HG02840 (cell line): ENCODE results near the gene SCAND1.
A peak's percentile ranks its signal among the peaks of the same experiment; 100 is the strongest.
"Not testable (repeated sequence)": the region's sequence is repeated elsewhere in the genome, so short reads cannot be mapped to it uniquely, and the experiment has no call there.

ENCODE experiments used
- ATAC-seq: cut with Tn5 transposase; IDR thresholded peaks from one replicate; pipeline ENCODE4 v1.9.1; 2021; ENCODE audit warnings: mild to moderate bottlenecking, moderate library complexity, moderate number of reproducible peaks; ENCODE audit not compliant: unreplicated experiment, low FRiP score

The SCAND1 gene

GRCh38 chr20:35963878-35964277 lies 9.6 kb upstream of the SCAND1 start:
- no peak for ATAC-seq

DNA sequence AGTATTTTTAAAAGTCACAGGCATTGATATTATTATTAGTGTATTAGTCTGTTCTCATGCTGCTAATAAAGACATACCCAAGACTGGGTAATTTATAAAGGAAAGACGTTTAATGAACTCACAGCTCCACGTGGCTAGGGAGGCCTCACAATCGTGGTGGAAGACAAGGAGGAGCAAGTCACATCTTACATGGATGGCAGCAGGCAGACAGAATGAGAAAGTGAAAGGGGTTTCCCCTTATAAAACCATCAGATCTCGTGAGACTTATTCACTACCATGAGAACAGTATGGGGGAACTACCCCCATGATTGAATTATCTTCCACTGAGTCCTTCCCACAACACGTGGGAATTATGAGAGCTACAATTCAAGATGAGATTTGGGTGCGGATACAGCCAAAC lies 5.0 kb upstream of the SCAND1 start:
- not testable (repeated sequence) for ATAC-seq

DNA sequence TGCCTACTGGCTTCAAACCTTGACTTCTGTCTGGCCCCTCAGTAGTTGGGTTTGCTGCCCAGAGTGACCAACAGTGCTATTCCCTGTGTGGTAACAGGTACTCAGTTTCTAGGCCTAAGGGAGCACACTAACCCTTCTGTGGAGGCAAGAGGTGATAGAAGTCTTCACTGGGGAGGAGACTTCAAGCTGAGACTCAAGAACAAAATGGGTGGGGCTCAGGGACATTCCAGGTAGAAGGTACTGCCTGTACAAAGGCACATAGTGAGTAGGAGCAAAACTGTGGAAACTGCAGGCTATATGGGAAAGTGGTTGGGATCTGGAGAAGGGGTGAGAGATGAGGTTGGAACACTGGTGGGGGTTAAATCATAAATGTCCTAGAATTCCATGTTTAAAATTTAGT lies 2.3 kb upstream of the SCAND1 start:
- no peak for ATAC-seq

GRCh38 chr20:35954907-35955251 lies 577 bp upstream of the SCAND1 start:
- no peak for ATAC-seq

DNA sequence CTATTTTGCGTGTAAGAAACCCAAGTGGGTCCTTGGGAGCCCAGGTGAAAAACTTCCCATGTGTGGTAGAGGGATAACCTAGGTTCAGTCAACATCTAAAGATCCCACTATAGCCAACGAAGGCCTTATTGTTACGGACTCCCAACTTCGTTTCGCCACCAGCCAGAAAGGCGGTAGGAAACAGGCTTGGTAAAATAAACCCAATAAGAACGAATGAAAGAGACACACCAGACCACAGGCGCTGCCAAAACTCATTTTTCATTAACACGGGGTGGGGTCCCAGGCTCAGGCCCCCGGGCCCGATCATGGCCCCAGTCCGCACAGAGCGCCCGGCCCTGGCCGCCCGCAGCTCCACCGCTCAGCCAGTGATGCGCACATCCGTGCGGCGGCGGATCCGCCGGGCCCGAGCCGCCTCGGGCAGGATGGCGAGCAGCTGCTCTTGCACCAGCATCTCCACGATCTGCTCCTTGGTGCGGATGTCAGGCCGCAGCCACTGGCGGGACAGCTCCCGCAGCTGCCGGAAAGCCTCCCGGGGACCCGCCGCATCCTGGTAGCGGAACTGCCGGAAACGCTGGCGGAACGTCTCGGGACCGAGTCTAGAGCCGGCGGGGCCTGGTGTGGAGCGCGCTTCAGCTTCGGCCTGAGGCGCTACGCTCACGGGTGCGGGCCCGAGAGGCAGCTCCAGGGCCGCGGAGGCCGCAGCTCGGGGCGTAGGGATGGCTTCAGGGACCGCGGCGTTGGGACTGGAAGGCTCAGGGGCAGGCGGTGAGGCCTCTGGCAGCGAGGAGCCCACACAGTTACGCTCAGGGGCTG lies 709 bp downstream of the SCAND1 start:
- ATAC-seq: peak; percentile 30

DNA sequence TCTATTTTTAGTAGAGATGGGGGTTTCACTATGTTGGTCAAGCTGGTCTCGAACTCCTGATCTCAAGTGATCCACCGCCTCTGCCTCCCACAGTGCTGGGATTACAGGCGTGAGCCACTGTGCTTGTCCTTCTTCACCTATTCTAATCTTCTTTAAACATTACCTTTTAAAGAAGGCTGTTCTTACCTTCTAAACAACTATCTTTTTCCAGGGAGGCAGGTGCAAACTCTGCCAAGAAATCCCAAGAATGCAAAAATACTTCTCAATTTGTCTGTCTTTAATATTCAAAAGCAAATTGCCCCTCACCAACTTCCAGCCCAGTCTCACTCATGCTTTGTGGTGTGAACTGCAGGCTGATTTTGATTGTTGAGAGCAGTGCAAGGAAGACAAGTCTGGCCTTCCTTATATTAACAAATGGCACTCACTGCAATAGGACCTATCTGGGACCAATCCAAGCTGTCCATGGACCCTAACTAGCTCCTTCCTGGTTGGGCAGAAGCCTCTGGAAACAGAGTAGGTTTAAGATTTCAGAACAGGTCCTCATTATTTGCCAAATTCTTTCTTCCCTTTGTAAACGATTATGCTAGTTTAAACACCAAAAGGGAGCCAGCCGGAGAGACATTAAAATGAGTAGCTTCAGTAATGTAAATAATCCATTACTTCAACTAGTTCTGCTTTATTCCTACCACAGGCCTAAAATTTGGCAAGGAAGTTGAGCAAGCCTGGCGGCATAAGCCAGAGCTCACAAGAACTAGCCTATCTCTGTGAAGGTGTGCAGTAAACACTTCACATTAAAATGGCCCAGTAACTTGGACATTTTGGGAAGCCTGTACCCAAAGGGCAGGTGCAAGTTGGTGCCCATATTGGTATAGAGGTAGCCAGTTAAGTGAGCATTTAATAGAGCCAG lies 1.6 kb downstream of the SCAND1 start:
- ATAC-seq: no peak

DNA sequence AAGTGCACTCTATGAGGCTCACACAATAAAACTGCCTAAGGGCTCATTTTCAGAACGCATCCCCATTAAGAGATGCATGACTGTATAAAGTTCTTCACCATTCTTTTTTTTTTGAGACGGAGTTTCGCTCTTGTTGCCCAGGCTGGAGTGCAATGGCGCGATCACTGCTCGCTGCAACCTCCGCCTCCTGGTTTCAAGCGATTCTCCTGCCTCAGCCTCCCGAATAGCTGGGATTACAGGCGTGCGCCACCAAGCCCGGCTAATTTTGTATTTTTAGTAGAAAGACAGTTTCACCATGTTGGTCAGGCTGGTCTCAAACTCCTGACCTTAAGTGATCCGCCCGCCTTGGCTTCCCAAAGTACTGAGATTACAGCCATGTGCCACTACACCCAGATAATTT lies 2.2 kb downstream of the SCAND1 start:
- not testable (repeated sequence) for ATAC-seq

DNA sequence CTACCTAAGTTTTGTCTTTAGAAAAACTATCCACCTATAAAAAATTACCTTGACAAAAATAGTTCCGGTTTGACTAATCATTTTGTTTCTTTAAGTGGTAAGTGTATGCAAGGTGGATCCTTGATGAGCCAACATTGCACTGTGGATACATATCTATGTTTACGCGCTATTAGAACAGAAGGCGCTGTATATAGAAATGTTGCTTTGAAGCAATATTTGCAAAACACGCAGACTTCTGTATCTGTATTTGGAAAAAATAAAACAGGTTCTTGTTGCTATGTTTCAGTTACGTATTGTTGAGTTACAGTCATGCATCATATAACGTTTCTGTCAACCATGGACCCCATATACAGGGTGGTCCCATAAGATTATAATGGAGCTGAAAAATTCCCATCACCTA lies 4.2 kb downstream of the SCAND1 start:
- ATAC-seq: no peak

- no peak for ATAC-seq
These were observed 6.4 kb downstream of the SCAND1 start for GRCh38 chr20:35947907-35948306.

GRCh38 chr20:35947489-35947888 lies 6.8 kb downstream of the SCAND1 start:
- no peak for ATAC-seq

GRCh38 chr20:35942243-35942642 lies 12.1 kb downstream of the SCAND1 start:
- ATAC-seq: no peak

- ATAC-seq: no peak
These were observed 12.7 kb downstream of the SCAND1 start for GRCh38 chr20:35941620-35942019.

GRCh38 chr20:35939264-35939663 lies 15.0 kb downstream of the SCAND1 start:
- ATAC-seq: no peak

GRCh38 chr20:35934050-35934449 lies 20.3 kb downstream of the SCAND1 start:
- no peak for ATAC-seq

DNA sequence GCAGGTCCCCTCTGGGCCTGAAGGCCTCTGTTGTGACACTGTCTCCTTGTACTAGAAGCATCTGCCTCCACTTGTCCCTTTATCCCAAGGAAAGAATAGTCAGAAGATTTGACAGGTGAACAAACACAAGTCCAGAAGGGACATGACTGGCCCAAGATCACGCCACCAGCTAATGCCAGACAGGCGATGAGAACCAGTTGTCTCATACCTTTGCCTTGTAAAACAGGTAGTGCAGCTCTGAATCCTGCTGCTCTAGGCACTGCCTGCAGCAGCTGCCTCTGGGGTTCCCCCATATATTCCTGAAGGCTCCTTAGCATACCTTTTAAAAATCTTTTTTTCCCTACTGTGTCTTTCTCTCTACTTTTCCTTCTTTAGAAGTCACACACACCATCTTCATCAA lies 25.0 kb downstream of the SCAND1 start:
- ATAC-seq: no peak

DNA sequence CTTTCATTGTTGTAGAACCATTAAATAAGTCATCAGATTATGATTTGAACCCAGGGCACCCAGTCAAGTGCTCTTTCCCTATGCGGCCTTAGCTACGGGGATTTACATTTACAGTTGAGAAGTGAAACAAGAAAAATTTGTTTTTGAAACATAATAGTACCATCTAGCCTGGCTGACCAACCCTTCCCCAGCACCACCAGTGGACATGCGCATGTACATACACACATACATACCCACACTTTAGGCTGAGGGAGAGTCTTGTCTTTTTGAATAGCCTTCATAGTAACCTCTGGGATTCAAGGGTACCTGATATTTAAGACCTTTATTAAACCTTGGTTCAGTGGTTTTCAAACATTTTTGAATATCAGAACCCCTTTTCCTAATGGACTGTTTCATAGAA lies 33.8 kb downstream of the SCAND1 start:
- no peak for ATAC-seq

GRCh38 chr20:35918021-35918420 lies 36.3 kb downstream of the SCAND1 start:
- ATAC-seq: no peak

GRCh38 chr20:35917077-35917476 lies 37.2 kb downstream of the SCAND1 start:
- no peak for ATAC-seq

GRCh38 chr20:35912881-35913280 lies 41.4 kb downstream of the SCAND1 start:
- no peak for ATAC-seq

DNA sequence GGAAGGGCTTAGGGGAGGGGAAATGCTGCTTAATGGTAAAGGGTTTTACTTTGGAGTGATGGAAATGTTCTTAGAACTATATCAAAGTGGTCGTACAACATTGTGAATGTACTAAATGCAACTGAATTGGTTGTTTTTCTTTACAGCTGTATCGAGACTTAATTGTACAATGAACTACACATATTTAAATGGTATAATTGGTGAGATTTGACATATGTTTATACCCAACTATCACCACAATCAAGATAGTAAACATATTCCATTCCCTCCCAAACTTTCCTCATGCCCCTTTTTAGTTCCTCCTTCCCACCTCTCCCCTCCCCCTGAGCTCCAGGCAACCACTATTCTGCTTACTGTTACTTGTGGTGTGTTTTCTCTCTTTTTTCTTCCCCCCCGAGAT lies 44.0 kb downstream of the SCAND1 start:
- ATAC-seq: no peak

GRCh38 chr20:35909796-35910195 lies 44.5 kb downstream of the SCAND1 start:
- no peak for ATAC-seq

DNA sequence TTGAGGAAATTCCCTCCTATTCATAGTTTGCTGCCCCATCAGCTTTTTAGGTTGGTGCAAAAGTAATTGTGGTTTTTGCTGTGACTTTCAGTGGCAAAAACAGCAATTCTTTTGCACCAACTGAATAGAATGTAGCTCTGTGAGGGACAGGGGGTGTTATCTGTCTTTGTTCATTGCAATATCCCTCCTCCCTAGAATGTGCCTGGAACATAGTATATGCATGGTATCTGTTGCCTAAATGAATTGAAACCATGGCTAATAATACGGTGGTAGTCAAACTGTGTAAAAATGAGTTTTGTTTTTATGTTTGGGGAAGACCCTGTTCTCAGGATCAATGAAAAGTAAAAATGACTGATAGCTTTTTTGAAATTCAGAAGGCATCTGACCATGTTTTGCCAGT lies 45.1 kb downstream of the SCAND1 start:
- ATAC-seq: no peak
